CD4-positive, CD25-positive, alpha-beta regulatory T cell (primary cell): ENCODE results near the gene RELB. TPM values are rescaled to one million over a fixed set of nuclear protein-coding genes. Genes with fewer than 3 reads are reported as not detected.

Experiments used
- ATAC-seq, 2 donors: fragments of 150-1000 bp; cut with Tn5 transposase; one replicate each; pipeline ENCODE4 v1.10.0; 2021; ENCODE audit warnings: low read depth in 2 of 2, moderate number of reproducible peaks in 2 of 2, moderate library complexity in 1 of 2
- DNase-seq, 3 donors: peaks; one replicate each; pipeline versions ENCODE4 v3.0.0 to v3.0.0-alpha.2; 2012 to 2022; ENCODE audit warnings: mixed read lengths in 1 of 3
- H3K27ac ChIP-seq: one replicate; pipeline ENCODE4 v1.7.0; 2013; ENCODE audit warnings: mild to moderate bottlenecking, low read length; ENCODE audit not compliant: insufficient read depth, poor library complexity, severe bottlenecking
- H3K27me3 ChIP-seq: one replicate; pipeline ENCODE4 v1.7.0; 2013; ENCODE audit warnings: low read length; ENCODE audit not compliant: control insufficient read depth, insufficient read depth
- H3K36me3 ChIP-seq: one replicate; pipeline ENCODE4 v1.7.0; 2013; ENCODE audit warnings: mild to moderate bottlenecking, low read length, moderate library complexity; ENCODE audit not compliant: control insufficient read depth, insufficient read depth
- H3K4me1 ChIP-seq: 2 replicates; pipeline ENCODE4 v1.7.0; 2013; ENCODE audit warnings: mild to moderate bottlenecking, low read length; ENCODE audit not compliant: insufficient read depth, control insufficient read depth, poor library complexity, severe bottlenecking
- H3K4me3 ChIP-seq: one replicate; pipeline ENCODE4 v1.7.0; 2013; ENCODE audit warnings: low read depth, mild to moderate bottlenecking, low read length, moderate library complexity
- H3K9me3 ChIP-seq, 2 experiments: 1 replicate in 1 of 2; 2 replicates in 1 of 2; pipeline ENCODE4 v1.7.0; 2013; ENCODE audit warnings: low read length in 2 of 2, mild to moderate bottlenecking in 1 of 2, moderate library complexity in 1 of 2; ENCODE audit not compliant: control insufficient read depth in 2 of 2
- H3K27ac Mint-ChIP-seq, 3 donors: one replicate each; pipeline ENCODE4 v1.8.0; 2020 to 2022; ENCODE audit warnings: mild to moderate bottlenecking in 3 of 3, mixed read lengths in 3 of 3, moderate library complexity in 2 of 3
- H3K27me3 Mint-ChIP-seq: one replicate; pipeline ENCODE4 v1.8.0; 2022; ENCODE audit warnings: mild to moderate bottlenecking, mixed read lengths
- H3K36me3 Mint-ChIP-seq: one replicate; pipeline ENCODE4 v1.8.0; 2020; ENCODE audit warnings: mixed read lengths
- H3K4me1 Mint-ChIP-seq, 4 donors: one replicate each; pipeline ENCODE4 v1.8.0; 2020 to 2022; ENCODE audit warnings: mixed read lengths in 4 of 4, mild to moderate bottlenecking in 1 of 4
- H3K4me3 Mint-ChIP-seq, 4 donors: one replicate each; pipeline ENCODE4 v1.8.0; 2020 to 2022; ENCODE audit warnings: mild to moderate bottlenecking in 4 of 4, mixed read lengths in 4 of 4, moderate library complexity in 3 of 4
- H3K9me3 Mint-ChIP-seq, 7 donors: one replicate each; pipeline ENCODE4 v1.8.0; 2020 to 2022; ENCODE audit warnings: mixed read lengths in 7 of 7, mild to moderate bottlenecking in 3 of 7, moderate library complexity in 2 of 7
- polyA plus RNA-seq, 4 donors: library from polyadenylated mRNA; unstranded; fragments of 300-500 nt; fragmentation: Illumina TruSeq; gene quantifications; one replicate each; pipeline ENCODE4 v1.2.3, GENCODE V29; 2021
- total RNA-seq: library from RNA; stranded (reverse); gene quantifications from one replicate; pipeline ENCODE4 v1.2.3, GENCODE V29; 2022

The RELB gene
- total and polyA plus RNA-seq, 5 donors from 2014 or later, result 5.5 to 107 (median 10.6) TPM

DNA sequence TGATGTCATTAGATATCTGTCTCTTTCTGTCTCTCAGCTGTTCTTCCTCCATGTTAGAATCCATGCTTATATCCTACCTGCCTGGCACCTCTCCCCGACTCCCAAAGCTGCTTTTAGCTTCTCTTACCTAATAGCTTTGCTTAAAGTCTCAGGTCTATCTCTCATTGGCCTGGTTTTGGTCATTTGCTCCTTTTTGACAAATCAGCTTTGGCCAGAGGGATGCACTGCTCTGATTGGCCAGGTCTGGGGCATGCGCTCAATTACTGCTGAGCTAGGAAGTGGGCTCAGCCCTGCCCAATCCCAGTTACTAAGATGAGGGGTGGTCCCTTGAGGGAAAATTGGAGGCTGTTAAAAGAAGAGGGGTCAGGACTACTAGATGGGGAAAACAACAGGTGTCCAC, 26.1 kb downstream of the RELB start:
- peaks cover 0 to 2% (median 0%) of the 10 kb centered on the region in 4 donors for H3K4me1 Mint-ChIP-seq
- no peak overlapping the region for H3K4me3 Mint-ChIP-seq
- DNase-seq (no peak), ATAC-seq (no peak)
- Histone ChIP-seq H3K9me3 (no peaks in the 10 kb centered on the region), H3K4me1 (no peaks in the 10 kb centered on the region), H3K27ac (no peak overlapping the region), H3K36me3 (peaks cover 28% of the 10 kb centered on the region), H3K27me3 (no peaks in the 10 kb centered on the region), H3K4me3 (no peak overlapping the region)
- H3K36me3 Mint-ChIP-seq, result peaks cover 13% of the 10 kb centered on the region
- H3K27me3 Mint-ChIP-seq, result no peaks in the 10 kb centered on the region
- H3K27ac Mint-ChIP-seq, result peak overlapping the region in 1 of 3 donors; percentile 54
- no peaks in the 10 kb centered on the region for H3K9me3 Mint-ChIP-seq

DNA sequence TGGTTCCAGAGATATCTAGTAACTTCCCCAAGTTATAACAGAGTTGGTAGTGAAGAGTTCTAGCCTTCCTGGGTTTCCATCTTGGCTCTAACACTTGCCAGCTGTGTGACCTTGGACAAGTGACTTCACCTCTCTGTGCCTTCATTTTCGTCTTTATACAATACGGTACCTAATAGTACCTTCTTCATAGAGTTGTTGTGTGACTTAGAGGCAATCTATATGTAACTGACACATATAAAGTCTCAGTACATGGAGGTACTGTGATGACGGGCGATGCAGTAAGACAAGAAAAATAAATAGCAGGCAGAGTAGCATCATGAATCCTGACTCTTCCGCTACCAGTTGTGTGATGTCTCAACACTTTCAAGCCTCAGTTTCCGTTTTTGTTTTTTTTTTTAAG, 29.6 kb downstream of the RELB start:
- H3K27me3 ChIP-seq, result no peaks in the 10 kb centered on the region
- ATAC-seq (no peak), DNase-seq (no peak)
- H3K9me3 Mint-ChIP-seq, result no peaks in the 10 kb centered on the region
- peaks cover 39% of the 10 kb centered on the region for H3K36me3 ChIP-seq
- H3K36me3 Mint-ChIP-seq, result peaks cover 12% of the 10 kb centered on the region
- H3K4me3 ChIP-seq, result no peak overlapping the region
- no peaks in the 10 kb centered on the region for H3K27me3 Mint-ChIP-seq
- H3K27ac ChIP-seq, result no peak overlapping the region
- no peaks in the 10 kb centered on the region for H3K4me1 ChIP-seq
- peaks cover 0 to 2% (median 0%) of the 10 kb centered on the region in 4 donors for H3K4me1 Mint-ChIP-seq
- no peaks in the 10 kb centered on the region for H3K9me3 ChIP-seq
- H3K4me3 Mint-ChIP-seq, result no peak overlapping the region
- H3K27ac Mint-ChIP-seq, result no peak overlapping the region

DNA sequence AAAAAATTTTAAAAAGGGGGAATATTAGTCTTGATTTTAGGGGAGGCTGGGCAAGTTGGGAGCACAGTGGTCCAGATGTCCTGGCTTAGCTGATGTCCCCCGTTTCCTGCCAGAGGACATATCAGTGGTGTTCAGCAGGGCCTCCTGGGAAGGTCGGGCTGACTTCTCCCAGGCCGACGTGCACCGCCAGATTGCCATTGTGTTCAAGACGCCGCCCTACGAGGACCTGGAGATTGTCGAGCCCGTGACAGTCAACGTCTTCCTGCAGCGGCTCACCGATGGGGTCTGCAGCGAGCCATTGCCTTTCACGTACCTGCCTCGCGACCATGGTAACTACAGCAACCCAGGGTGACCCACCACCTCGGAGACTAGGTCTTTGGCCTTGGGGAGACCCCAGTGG, 31.2 kb downstream of the RELB start:
- Mint-ChIP-seq H3K4me3 (no peak overlapping the region), H3K27me3 (no peaks in the 10 kb centered on the region), H3K4me1 (no peaks in the 10 kb centered on the region), H3K36me3 (peaks cover 8% of the 10 kb centered on the region), H3K27ac (no peak overlapping the region), H3K9me3 (no peaks in the 10 kb centered on the region)
- no peaks in the 10 kb centered on the region for H3K4me1 ChIP-seq
- H3K9me3 ChIP-seq, result no peaks in the 10 kb centered on the region
- peaks cover 39% of the 10 kb centered on the region for H3K36me3 ChIP-seq
- no peak overlapping the region for H3K4me3 ChIP-seq
- DNase-seq (no peak), ATAC-seq (no peak)
- H3K27me3 ChIP-seq, result no peaks in the 10 kb centered on the region
- H3K27ac ChIP-seq, result no peak overlapping the region

DNA sequence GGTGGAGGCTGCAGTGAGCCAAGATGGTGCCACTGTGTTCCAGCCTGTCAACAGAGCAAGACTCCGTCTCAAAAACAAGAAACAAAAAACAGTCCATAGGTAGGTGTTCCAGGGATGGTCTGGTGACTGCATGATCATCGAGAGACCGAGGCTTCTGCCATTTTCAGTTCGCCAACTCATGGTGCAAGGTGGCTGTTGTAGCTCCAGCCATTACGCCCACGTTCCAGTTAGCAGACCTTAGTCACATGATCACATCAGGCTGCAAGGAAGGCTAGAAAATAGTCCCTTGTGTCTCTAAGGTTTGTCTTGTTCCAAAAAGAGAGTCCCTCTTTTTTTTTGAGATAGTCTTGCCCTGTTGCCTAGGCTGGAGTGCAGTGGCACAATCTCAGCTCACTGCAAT, 34.5 kb downstream of the RELB start:
- no peaks in the 10 kb centered on the region for H3K27me3 Mint-ChIP-seq
- Histone ChIP-seq H3K4me3 (no peak overlapping the region), H3K36me3 (peaks cover 22% of the 10 kb centered on the region), H3K4me1 (peaks cover 14% of the 10 kb centered on the region), H3K27me3 (no peaks in the 10 kb centered on the region), H3K27ac (no peak overlapping the region), H3K9me3 (no peaks in the 10 kb centered on the region)
- peaks cover 16% of the 10 kb centered on the region for H3K36me3 Mint-ChIP-seq
- H3K9me3 Mint-ChIP-seq, result no peaks in the 10 kb centered on the region
- peaks cover 0 to 18% (median 11%) of the 10 kb centered on the region in 4 donors for H3K4me1 Mint-ChIP-seq
- ATAC-seq (no peak), DNase-seq (no peak)
- no peak overlapping the region for H3K27ac Mint-ChIP-seq
- no peak overlapping the region for H3K4me3 Mint-ChIP-seq

DNA sequence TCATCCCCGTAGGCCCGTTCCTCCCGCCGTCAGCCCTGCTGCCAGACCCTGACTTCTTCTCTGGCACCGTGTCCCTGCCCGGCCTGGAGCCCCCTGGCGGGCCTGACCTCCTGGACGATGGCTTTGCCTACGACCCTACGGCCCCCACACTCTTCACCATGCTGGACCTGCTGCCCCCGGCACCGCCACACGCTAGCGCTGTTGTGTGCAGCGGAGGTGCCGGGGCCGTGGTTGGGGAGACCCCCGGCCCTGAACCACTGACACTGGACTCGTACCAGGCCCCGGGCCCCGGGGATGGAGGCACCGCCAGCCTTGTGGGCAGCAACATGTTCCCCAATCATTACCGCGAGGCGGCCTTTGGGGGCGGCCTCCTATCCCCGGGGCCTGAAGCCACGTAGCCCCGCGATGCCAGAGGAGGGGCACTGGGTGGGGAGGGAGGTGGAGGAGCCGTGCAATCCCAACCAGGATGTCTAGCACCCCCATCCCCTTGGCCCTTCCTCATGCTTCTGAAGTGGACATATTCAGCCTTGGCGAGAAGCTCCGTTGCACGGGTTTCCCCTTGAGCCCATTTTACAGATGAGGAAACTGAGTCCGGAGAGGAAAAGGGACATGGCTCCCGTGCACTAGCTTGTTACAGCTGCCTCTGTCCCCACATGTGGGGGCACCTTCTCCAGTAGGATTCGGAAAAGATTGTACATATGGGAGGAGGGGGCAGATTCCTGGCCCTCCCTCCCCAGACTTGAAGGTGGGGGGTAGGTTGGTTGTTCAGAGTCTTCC, 36.3 kb downstream of the RELB start:
- ATAC-seq (no peak), DNase-seq (no peak)
- Mint-ChIP-seq H3K4me3 (peak overlapping the region in 3 of 4 donors; percentile 54 to 67 (median 59)), H3K27me3 (no peaks in the 10 kb centered on the region), H3K4me1 (peaks cover 0 to 33% (median 22%) of the 10 kb centered on the region in 4 donors), H3K9me3 (no peaks in the 10 kb centered on the region), H3K36me3 (peaks cover 25% of the 10 kb centered on the region), H3K27ac (peak overlapping the region in 2 of 3 donors; percentile 84 to 99)
- peaks cover 25% of the 10 kb centered on the region for H3K4me1 ChIP-seq
- H3K36me3 ChIP-seq, result peaks cover 30% of the 10 kb centered on the region
- no peak overlapping the region for H3K4me3 ChIP-seq
- H3K27ac ChIP-seq, result no peak overlapping the region
- no peaks in the 10 kb centered on the region for H3K9me3 ChIP-seq
- H3K27me3 ChIP-seq, result no peaks in the 10 kb centered on the region

DNA sequence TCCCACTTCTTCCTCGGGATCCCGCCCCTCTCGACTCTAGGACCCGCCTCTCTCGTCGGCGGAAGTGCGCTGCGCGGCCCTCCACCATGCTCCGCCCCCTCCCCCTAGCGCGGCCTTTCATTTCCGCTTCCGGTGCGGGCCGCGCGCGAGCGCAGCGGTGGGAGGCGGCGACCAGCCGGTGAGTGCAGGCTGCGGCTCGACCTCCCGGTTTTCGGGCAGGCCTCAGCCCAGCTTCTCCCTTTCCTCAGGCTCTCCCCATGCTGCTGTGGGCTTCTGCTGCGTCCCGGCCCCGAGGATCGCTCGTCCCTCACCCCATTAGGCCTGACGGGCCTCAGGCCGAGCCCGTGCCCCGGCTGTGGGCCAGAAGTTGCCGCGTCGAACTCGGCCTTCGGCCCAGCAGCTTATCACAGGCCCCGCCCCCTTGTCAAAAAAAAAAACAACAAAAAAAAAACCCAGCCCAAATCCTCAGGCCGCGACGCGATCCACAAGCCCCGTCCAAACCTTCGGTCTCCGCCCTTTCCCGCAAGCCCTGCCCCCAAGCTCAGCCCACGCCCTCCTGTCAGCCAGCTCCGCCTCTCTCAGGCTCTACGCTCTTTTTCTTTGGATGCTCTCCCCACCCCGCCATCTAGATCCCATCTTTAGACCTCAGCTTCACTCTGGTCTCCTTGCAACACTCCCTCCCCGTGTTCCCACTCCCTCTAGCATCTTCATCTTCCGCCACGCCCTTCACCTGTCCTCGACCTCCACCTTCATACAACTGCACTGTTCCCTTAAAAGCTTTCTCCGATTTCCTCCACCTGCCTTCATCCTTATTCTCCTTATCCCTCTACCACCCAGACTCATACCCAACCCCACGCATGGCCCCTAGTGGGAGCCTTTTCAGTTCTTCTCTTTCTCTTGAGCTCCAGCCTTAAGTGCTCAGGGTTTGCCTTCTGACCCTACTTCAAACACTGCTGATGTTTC, 37.9 kb downstream of the RELB start, which contains the start of gene CLASRP:
CLASRP (plus strand) TSS at position 115 of the 963 bp plus-strand sequence. CDS start 1,168 bp downstream, outside the sequence.
- peaks cover 0 to 37% (median 22%) of the 10 kb centered on the region in 4 donors for H3K4me1 Mint-ChIP-seq

DNA sequence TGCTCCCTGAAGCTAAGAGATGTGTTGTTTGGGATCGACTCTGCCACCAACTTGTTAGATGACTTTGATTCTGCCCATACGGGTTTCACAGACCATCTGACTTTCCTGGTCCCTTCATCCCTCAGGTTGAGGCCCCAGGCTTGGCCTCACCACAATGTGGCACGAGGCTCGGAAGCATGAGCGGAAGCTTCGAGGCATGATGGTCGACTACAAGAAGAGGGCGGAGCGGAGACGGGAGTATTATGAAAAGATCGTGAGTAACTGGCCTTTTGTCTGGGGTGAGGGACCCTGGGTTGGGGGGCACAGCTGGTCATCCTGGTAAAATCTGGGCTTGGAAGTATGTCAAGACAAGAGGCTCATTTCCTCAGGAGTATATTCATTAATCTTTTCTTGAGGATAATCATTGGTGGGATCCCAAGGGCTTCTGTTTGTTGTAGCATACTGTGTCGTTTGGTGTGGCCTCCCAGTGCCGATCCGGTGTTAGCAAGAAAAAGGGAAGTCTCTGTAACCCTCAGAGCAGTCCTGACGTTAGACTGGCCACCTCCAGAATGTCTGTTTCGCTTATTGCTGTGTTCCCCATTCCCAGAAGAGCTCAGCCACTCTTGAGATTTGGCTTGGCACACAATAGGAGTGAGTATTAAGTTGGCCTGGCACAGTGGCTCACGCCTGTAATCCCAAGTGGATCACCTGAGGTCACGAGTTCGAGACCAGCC, 39.0 kb downstream of the RELB start:
- Mint-ChIP-seq H3K9me3 (no peaks in the 10 kb centered on the region), H3K4me1 (peaks cover 0 to 45% (median 26%) of the 10 kb centered on the region in 4 donors), H3K4me3 (peak overlapping the region; percentile 91 to 99 (median 97)), H3K36me3 (peaks cover 24% of the 10 kb centered on the region), H3K27ac (peak overlapping the region; percentile 74 to 99 (median 96)), H3K27me3 (no peaks in the 10 kb centered on the region)
- H3K4me3 ChIP-seq, result peak overlapping the region; percentile 86
- DNase-seq (no peak), ATAC-seq (no peak)
- no peak overlapping the region for H3K27ac ChIP-seq
- H3K4me1 ChIP-seq, result peaks cover 25% of the 10 kb centered on the region
- no peaks in the 10 kb centered on the region for H3K27me3 ChIP-seq
- H3K36me3 ChIP-seq, result peaks cover 45% of the 10 kb centered on the region
- no peaks in the 10 kb centered on the region for H3K9me3 ChIP-seq

More for the DNA sequence above, 37.9 kb downstream of the RELB start, which contains the start of gene CLASRP:
- peak within 1 kb of the TSS; percentile 98 for H3K27ac ChIP-seq
- H3K4me3 Mint-ChIP-seq, result peak within 1 kb of the TSS; percentile 91 to 99 (median 97)
- H3K9me3 Mint-ChIP-seq, result no peaks in the 10 kb centered on the region
- no peaks in the 10 kb centered on the region for H3K27me3 Mint-ChIP-seq
- peak; percentile 86 to 90 (median 86) for DNase-seq
- peak; percentile 91 to 94 for ATAC-seq
- peaks cover 25% of the 10 kb centered on the region for H3K4me1 ChIP-seq
- H3K36me3 ChIP-seq, result peaks cover 35% of the 10 kb centered on the region
- peaks cover 21% of the 10 kb centered on the region for H3K36me3 Mint-ChIP-seq
- no peaks in the 10 kb centered on the region for H3K9me3 ChIP-seq
- peak within 1 kb of the TSS; percentile 86 for H3K4me3 ChIP-seq
- H3K27me3 ChIP-seq, result no peaks in the 10 kb centered on the region
- peak within 1 kb of the TSS; percentile 96 to 100 (median 99) for H3K27ac Mint-ChIP-seq
